Measurements from ENCODE around the gene XKR3. TPM values are rescaled to one million over a fixed set of nuclear protein-coding genes. Genes with fewer than 3 reads are reported as not detected.
"Not testable (repeated sequence)": the region's sequence is repeated elsewhere in the genome, so short reads cannot be mapped to it uniquely, and the experiment has no call there.

Gene XKR3
- total RNA-seq, 1 donor, result not detected

GRCh38 chr22:16762224-16762623 is 63.0 kb downstream of the XKR3 start:
- not testable (repeated sequence) for H3K4me3 ChIP-seq (ENCODE audit: insufficient read depth, low read length); H3K36me3 ChIP-seq (ENCODE audit: insufficient read depth, low read length); H2AFZ ChIP-seq (ENCODE audit: low read length); H3K27me3 ChIP-seq (ENCODE audit: insufficient read depth, low read length); H3K27ac ChIP-seq (ENCODE audit: low read depth, low read length); DNase-seq (ENCODE audit: insufficient read length, low spot score, missing footprints); H3K4me1 ChIP-seq (ENCODE audit: insufficient read depth, low read length); H3K9me3 ChIP-seq (ENCODE audit: low read depth, low read length); H3K4me2 ChIP-seq (ENCODE audit: insufficient read depth, low read length); H3K79me2 ChIP-seq (ENCODE audit: insufficient read depth, low read length); H4K20me1 ChIP-seq (ENCODE audit: insufficient read depth, low read length)

- not testable (repeated sequence) for H3K4me1 ChIP-seq (ENCODE audit: insufficient read depth, low read length); H3K9me3 ChIP-seq (ENCODE audit: low read depth, low read length); H3K27me3 ChIP-seq (ENCODE audit: insufficient read depth, low read length); H3K4me2 ChIP-seq (ENCODE audit: insufficient read depth, low read length); DNase-seq (ENCODE audit: insufficient read length, low spot score, missing footprints); H3K79me2 ChIP-seq (ENCODE audit: insufficient read depth, low read length); H3K36me3 ChIP-seq (ENCODE audit: insufficient read depth, low read length); H2AFZ ChIP-seq (ENCODE audit: low read length); H3K4me3 ChIP-seq (ENCODE audit: insufficient read depth, low read length); H3K27ac ChIP-seq (ENCODE audit: low read depth, low read length); H4K20me1 ChIP-seq (ENCODE audit: insufficient read depth, low read length)
Measured at GRCh38 chr22:16760416-16760815, 64.8 kb downstream of the XKR3 start.

- H3K4me2 ChIP-seq (ENCODE audit: insufficient read depth, low read length); H2AFZ ChIP-seq (ENCODE audit: low read length); H3K4me1 ChIP-seq (ENCODE audit: insufficient read depth, low read length); H4K20me1 ChIP-seq (ENCODE audit: insufficient read depth, low read length); H3K79me2 ChIP-seq (ENCODE audit: insufficient read depth, low read length); H3K9me3 ChIP-seq (ENCODE audit: low read depth, low read length); H3K4me3 ChIP-seq (ENCODE audit: insufficient read depth, low read length); H3K27me3 ChIP-seq (ENCODE audit: insufficient read depth, low read length); DNase-seq (ENCODE audit: insufficient read length, low spot score, missing footprints); H3K27ac ChIP-seq (ENCODE audit: low read depth, low read length); H3K36me3 ChIP-seq (ENCODE audit: insufficient read depth, low read length): not testable (repeated sequence)
Measured at GRCh38 chr22:16749282-16749681, 75.9 kb downstream of the XKR3 start.

GRCh38 chr22:16748160-16748929 is 76.9 kb downstream of the XKR3 start:
- H3K79me2 ChIP-seq (ENCODE audit: insufficient read depth, low read length); H3K36me3 ChIP-seq (ENCODE audit: insufficient read depth, low read length); H3K9me3 ChIP-seq (ENCODE audit: low read depth, low read length); H3K4me3 ChIP-seq (ENCODE audit: insufficient read depth, low read length); H3K4me2 ChIP-seq (ENCODE audit: insufficient read depth, low read length); H3K27ac ChIP-seq (ENCODE audit: low read depth, low read length); DNase-seq (ENCODE audit: insufficient read length, low spot score, missing footprints); H2AFZ ChIP-seq (ENCODE audit: low read length); H3K4me1 ChIP-seq (ENCODE audit: insufficient read depth, low read length); H3K27me3 ChIP-seq (ENCODE audit: insufficient read depth, low read length); H4K20me1 ChIP-seq (ENCODE audit: insufficient read depth, low read length): not testable (repeated sequence)

- H3K4me1 ChIP-seq (ENCODE audit: insufficient read depth, low read length); H3K4me3 ChIP-seq (ENCODE audit: insufficient read depth, low read length); H2AFZ ChIP-seq (ENCODE audit: low read length); H3K36me3 ChIP-seq (ENCODE audit: insufficient read depth, low read length); DNase-seq (ENCODE audit: insufficient read length, low spot score, missing footprints); H3K4me2 ChIP-seq (ENCODE audit: insufficient read depth, low read length); H4K20me1 ChIP-seq (ENCODE audit: insufficient read depth, low read length); H3K79me2 ChIP-seq (ENCODE audit: insufficient read depth, low read length); H3K9me3 ChIP-seq (ENCODE audit: low read depth, low read length); H3K27ac ChIP-seq (ENCODE audit: low read depth, low read length); H3K27me3 ChIP-seq (ENCODE audit: insufficient read depth, low read length): not testable (repeated sequence)
Measured at GRCh38 chr22:16747266-16748159, 77.7 kb downstream of the XKR3 start.

- H3K9me3 ChIP-seq (ENCODE audit: low read depth, low read length); H3K79me2 ChIP-seq (ENCODE audit: insufficient read depth, low read length); H4K20me1 ChIP-seq (ENCODE audit: insufficient read depth, low read length); H3K4me1 ChIP-seq (ENCODE audit: insufficient read depth, low read length); DNase-seq (ENCODE audit: insufficient read length, low spot score, missing footprints); H3K27ac ChIP-seq (ENCODE audit: low read depth, low read length); H3K4me3 ChIP-seq (ENCODE audit: insufficient read depth, low read length); H2AFZ ChIP-seq (ENCODE audit: low read length); H3K4me2 ChIP-seq (ENCODE audit: insufficient read depth, low read length); H3K27me3 ChIP-seq (ENCODE audit: insufficient read depth, low read length); H3K36me3 ChIP-seq (ENCODE audit: insufficient read depth, low read length): not testable (repeated sequence)
Measured at GRCh38 chr22:16734271-16734670, 90.9 kb downstream of the XKR3 start.

Small RNAs within 50 kb of the gene (small RNA-seq; reads per million reads assigned to genes)
- not detected for gene GPM6BP3

Other genes starting within 250 kb of the XKR3 start
- not detected in 2 replicates for gene CCT8L2, start 232.6 kb downstream of the XKR3 start, total RNA-seq
- not detected in 2 replicates for gene GAB4, start 182.8 kb upstream of the XKR3 start, total RNA-seq